Dermis blood vessel endothelial cell (primary cell): ENCODE data around the gene MYO1G. TPM values are rescaled to one million over a fixed set of nuclear protein-coding genes. Genes with fewer than 3 reads are reported as not detected.
"Not testable (repeated sequence)": the region's sequence is repeated elsewhere in the genome, so short reads cannot be mapped to it uniquely, and the experiment has no call there.

Experiments
- DNase-seq: peaks from one replicate; pipeline ENCODE4 v3.0.0; 2010
- total RNA-seq: library from RNA; depleted of rRNA; stranded (reverse); fragments of >200 nt; gene quantifications from 2 replicates; pipeline ENCODE4 v1.2.3, GENCODE V29; 2014

MYO1G gene
- total RNA-seq, 1 donor from 2014 or later: 0.17 TPM

- no peak for DNase-seq
These were observed 43.8 kb downstream of the MYO1G start for GRCh38 chr7:44935016-44935415.

DNA sequence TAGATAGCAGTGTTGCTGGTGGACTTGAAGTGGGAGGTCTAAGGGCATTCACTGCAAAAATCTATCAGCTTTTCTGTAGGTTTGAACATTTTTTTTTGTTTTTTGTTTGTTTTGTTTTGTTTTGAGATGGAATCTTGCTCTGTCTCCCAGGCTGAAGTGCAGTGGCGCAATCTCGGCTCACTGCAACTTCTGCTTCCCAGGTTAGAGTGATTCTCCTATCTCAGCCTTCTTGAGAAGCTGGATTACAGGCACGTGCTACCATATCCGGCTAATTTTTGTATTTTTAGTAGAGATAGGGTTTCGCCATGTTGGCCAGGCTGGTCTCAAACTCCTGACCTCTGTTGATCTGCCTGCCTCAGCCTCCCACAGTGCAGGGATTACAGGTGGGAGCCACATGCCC, 44.3 kb downstream of the MYO1G start:
- DNase-seq: not testable (repeated sequence)

- DNase-seq: no peak
These were observed 47.9 kb downstream of the MYO1G start for GRCh38 chr7:44930921-44931320.

DNA sequence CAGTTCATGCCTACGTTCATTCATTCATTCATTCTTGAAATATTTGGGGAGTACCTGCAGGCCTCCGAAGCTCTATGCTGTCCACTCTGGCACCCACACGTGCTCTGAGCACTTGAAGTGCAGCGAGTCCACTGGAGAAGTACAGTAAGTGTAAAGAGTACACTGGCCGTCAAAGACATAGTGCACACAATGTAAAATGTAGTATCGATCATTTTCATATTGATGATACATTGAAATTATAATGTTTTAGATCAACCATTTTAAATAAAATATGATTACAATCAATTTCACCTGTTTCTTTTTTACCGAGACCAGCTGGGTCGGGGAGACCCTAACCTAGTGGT, 56.5 kb downstream of the MYO1G start:
- DNase-seq: no peak

GRCh38 chr7:44921607-44922350, 57.0 kb downstream of the MYO1G start:
- peak; percentile 89 for DNase-seq

GRCh38 chr7:44920119-44920518, 58.7 kb downstream of the MYO1G start:
- peak; percentile 10 for DNase-seq

GRCh38 chr7:44918029-44918428, 60.8 kb downstream of the MYO1G start:
- no peak for DNase-seq

DNA sequence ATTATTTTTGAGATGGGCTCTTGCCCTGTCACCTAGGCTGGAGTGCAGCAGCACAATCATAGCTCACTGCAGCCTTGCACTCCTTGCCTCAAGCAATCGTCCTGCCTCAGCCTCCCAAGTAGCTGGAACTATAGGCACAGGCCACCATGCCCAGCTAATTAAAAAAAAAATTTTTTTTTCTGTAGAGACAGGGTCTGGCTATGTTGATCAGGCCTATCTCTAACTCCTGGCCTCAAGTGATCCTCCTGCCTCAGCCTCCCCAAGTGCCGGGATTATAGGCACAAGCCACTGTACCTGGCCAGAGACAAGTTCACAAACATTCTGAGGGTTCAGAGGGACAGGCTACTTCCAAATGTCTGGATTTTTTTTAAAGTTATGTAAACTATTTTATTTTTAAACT, 61.4 kb downstream of the MYO1G start:
- no peak for DNase-seq

DNA sequence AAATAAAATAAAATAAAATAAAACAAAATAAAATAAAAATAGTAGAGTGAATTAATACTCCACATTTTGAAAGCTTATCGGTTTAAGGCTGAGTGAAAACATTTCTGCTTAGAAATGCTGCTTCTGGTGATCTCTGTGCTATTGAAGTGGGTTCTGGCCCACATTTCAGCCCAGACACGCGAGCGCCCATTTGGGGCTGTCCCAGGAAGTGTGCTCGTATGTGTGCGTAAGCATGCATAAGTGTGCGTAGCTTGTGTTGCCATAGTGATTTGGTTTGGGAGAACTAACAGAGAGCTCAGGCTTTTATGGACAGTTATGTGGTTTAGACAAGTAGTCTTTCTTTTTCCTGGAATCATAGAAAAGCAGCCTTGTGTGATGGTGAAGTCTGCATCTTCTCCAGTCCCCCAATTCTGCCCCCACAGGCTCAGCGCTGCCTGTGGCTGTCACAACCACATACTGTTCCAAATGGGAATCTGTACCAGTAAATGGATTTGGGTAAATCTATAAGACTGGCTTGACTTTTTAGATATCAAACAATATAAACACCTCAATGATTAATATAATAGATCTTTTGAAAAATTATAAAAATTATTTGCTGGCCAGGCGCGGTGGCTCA, 63.7 kb downstream of the MYO1G start:
- no peak for DNase-seq

GRCh38 chr7:44912775-44913347, 66.0 kb downstream of the MYO1G start:
- peak; percentile 24 for DNase-seq

Other genes starting within 250 kb of the MYO1G start
- 10.5 and 10.6 TPM in 2 replicates for gene ZMIZ2, start 230.2 kb downstream of the MYO1G start, total RNA-seq
- 3,103 and 4,000 TPM in 2 replicates for gene PPIA, start 182.3 kb downstream of the MYO1G start, total RNA-seq
- gene H2AZ2, start 130.9 kb downstream of the MYO1G start, total RNA-seq: 158 and 274 TPM in 2 replicates
- 18.5 and 30.9 TPM in 2 replicates for gene PURB, start 93.5 kb downstream of the MYO1G start, total RNA-seq
- gene CCM2, start 21.2 kb upstream of the MYO1G start, total RNA-seq: 76.4 and 91.4 TPM in 2 replicates
- gene NACAD, start 110.0 kb upstream of the MYO1G start, total RNA-seq: 0.68 and 1.9 TPM in 2 replicates
- 55.1 and 78.6 TPM in 2 replicates for gene TBRG4, start 132.7 kb upstream of the MYO1G start, total RNA-seq
- gene RAMP3, start 178.8 kb upstream of the MYO1G start, total RNA-seq: 114 and 116 TPM in 2 replicates